HG02678 (cell line): ENCODE results near the gene VWA2.

Experiments used
- ATAC-seq: cut with Tn5 transposase; IDR thresholded peaks from one replicate; pipeline ENCODE4 v1.9.1; 2021; ENCODE audit warnings: mild to moderate bottlenecking, moderate library complexity; ENCODE audit not compliant: unreplicated experiment

Gene VWA2

GRCh38 chr10:114246679-114247305 lies 7.7 kb downstream of the VWA2 start:
- ATAC-seq = no peak

GRCh38 chr10:114250236-114250635 lies 11.2 kb downstream of the VWA2 start:
- ATAC-seq = no peak

- ATAC-seq = no peak
Observed at GRCh38 chr10:114250716-114251115, 11.7 kb downstream of the VWA2 start.

- ATAC-seq = no peak
Observed at GRCh38 chr10:114252092-114252491, 13.0 kb downstream of the VWA2 start.

- no peak for ATAC-seq
Observed at GRCh38 chr10:114252883-114253282, 13.8 kb downstream of the VWA2 start.

GRCh38 chr10:114255227-114255626 lies 16.2 kb downstream of the VWA2 start:
- ATAC-seq = no peak

GRCh38 chr10:114256008-114256765 lies 17.1 kb downstream of the VWA2 start:
- no peak for ATAC-seq

GRCh38 chr10:114256822-114257221 lies 17.8 kb downstream of the VWA2 start:
- no peak for ATAC-seq

GRCh38 chr10:114257498-114257897 lies 18.4 kb downstream of the VWA2 start:
- no peak for ATAC-seq

GRCh38 chr10:114258274-114258840 lies 19.3 kb downstream of the VWA2 start:
- ATAC-seq = no peak

GRCh38 chr10:114259824-114260223 lies 20.8 kb downstream of the VWA2 start:
- ATAC-seq = no peak

GRCh38 chr10:114260366-114260765 lies 21.3 kb downstream of the VWA2 start:
- no peak for ATAC-seq

- no peak for ATAC-seq
Observed at GRCh38 chr10:114261076-114261475, 22.0 kb downstream of the VWA2 start.

- no peak for ATAC-seq
Observed at GRCh38 chr10:114262496-114262895, 23.4 kb downstream of the VWA2 start.

GRCh38 chr10:114265392-114266053 lies 26.5 kb downstream of the VWA2 start:
- no peak for ATAC-seq

- no peak for ATAC-seq
Observed at GRCh38 chr10:114266521-114266920, 27.5 kb downstream of the VWA2 start.

- no peak for ATAC-seq
Observed at GRCh38 chr10:114271075-114271778, 32.2 kb downstream of the VWA2 start.

GRCh38 chr10:114271779-114272167 lies 32.7 kb downstream of the VWA2 start:
- ATAC-seq = no peak

- no peak for ATAC-seq
Observed at GRCh38 chr10:114272696-114273095, 33.6 kb downstream of the VWA2 start.

- no peak for ATAC-seq
Observed at GRCh38 chr10:114273910-114274309, 34.9 kb downstream of the VWA2 start.
